Loucy (cell line): ENCODE results near the gene OR1J2.

ENCODE experiments used
- H2AFZ ChIP-seq: fragments of 200-600 bp; sonication (generic); 2 replicates; pipeline ENCODE4 v1.6.0; 2016; ENCODE audit warnings: antibody characterized with exemption, mild to moderate bottlenecking, low read length, moderate library complexity
- H3F3A ChIP-seq: fragments of 200-600 bp; 2 replicates; pipeline ENCODE4 v1.6.0; 2016; ENCODE audit warnings: antibody characterized with exemption, low read depth, mild to moderate bottlenecking
- H3K27me3 ChIP-seq: fragments of 200-600 bp; sonication (generic); 2 replicates; pipeline ENCODE4 v1.6.1; 2014; ENCODE audit warnings: low read length, mild to moderate bottlenecking; ENCODE audit not compliant: insufficient read depth, poor library complexity, severe bottlenecking
- H3K36me3 ChIP-seq: fragments of 200-600 bp; sonication (generic); 2 replicates; pipeline ENCODE4 v1.6.1; 2016; ENCODE audit warnings: low read length; ENCODE audit not compliant: insufficient read depth
- H3K4me1 ChIP-seq: fragments of 200-600 bp; sonication (generic); 2 replicates; pipeline ENCODE4 v1.5.1; 2014; ENCODE audit warnings: low read length, mild to moderate bottlenecking; ENCODE audit not compliant: insufficient read depth, poor library complexity, severe bottlenecking
- H3K4me2 ChIP-seq: fragments of 200-600 bp; sonication (generic); 2 replicates; pipeline ENCODE4 v1.6.0; 2014; ENCODE audit warnings: antibody characterized with exemption, low read length, low read depth, mild to moderate bottlenecking; ENCODE audit not compliant: poor library complexity, severe bottlenecking
- H3K4me3 ChIP-seq: fragments of 200-600 bp; sonication (generic); 2 replicates; pipeline ENCODE4 v1.5.1; 2014; ENCODE audit warnings: low read length, mild to moderate bottlenecking, mixed read lengths; ENCODE audit not compliant: poor library complexity, severe bottlenecking
- H3K79me2 ChIP-seq: fragments of 200-600 bp; sonication (generic); 2 replicates; pipeline ENCODE4 v1.6.1; 2014; ENCODE audit warnings: low read length; ENCODE audit not compliant: insufficient read depth
- H3K9ac ChIP-seq: fragments of 200-600 bp; sonication (generic); 2 replicates; pipeline ENCODE4 v1.6.0; 2014; ENCODE audit warnings: mild to moderate bottlenecking, low read depth, low read length, moderate library complexity; ENCODE audit not compliant: poor library complexity, severe bottlenecking
- H3K9me2 ChIP-seq: fragments of 200-600 bp; sonication (generic); replicated peaks from 2 replicates; pipeline ENCODE4 v1.6.1; 2016; ENCODE audit warnings: low read depth, low read length, mixed read lengths
- H3K9me3 ChIP-seq: fragments of 200-600 bp; sonication (generic); 2 replicates; pipeline ENCODE4 v1.6.1; 2014; ENCODE audit warnings: mild to moderate bottlenecking, antibody characterized with exemption, low read length, low read depth; ENCODE audit not compliant: insufficient read depth
- H4K20me1 ChIP-seq: fragments of 200-600 bp; sonication (generic); 2 replicates; pipeline ENCODE4 v1.6.0; 2014; ENCODE audit warnings: antibody characterized with exemption, low read length, mild to moderate bottlenecking; ENCODE audit not compliant: insufficient read depth, poor library complexity, severe bottlenecking
- CTCF ChIP-seq: fragments of 200-600 bp; sonication (generic); conservative IDR thresholded peaks from 2 replicates; pipeline ENCODE4 v1.5.1; 2014; ENCODE audit warnings: mild to moderate bottlenecking, antibody characterized with exemption, low read length
- EZH2phosphoT487 ChIP-seq: fragments of 200-600 bp; IDR thresholded peaks from 2 replicates; pipeline ENCODE4 v1.6.1; 2018; ENCODE audit warnings: antibody characterized with exemption, mild to moderate bottlenecking, moderate library complexity, borderline replicate concordance

The OR1J2 gene

GRCh38 chr9:122538757-122539156 lies 28.2 kb downstream of the OR1J2 start:
- Histone ChIP-seq H3F3A (no peaks in the 10 kb centered on the region), H3K27me3 (no peaks in the 10 kb centered on the region), H3K9me2 (no peaks in the 10 kb centered on the region), H3K4me2 (no peak overlapping the region), H3K4me1 (no peaks in the 10 kb centered on the region), H3K79me2 (no peaks in the 10 kb centered on the region), H2AFZ (no peak overlapping the region), H4K20me1 (no peaks in the 10 kb centered on the region), H3K9ac (no peak overlapping the region), H3K36me3 (no peaks in the 10 kb centered on the region), H3K9me3 (no peaks in the 10 kb centered on the region), H3K4me3 (no peak overlapping the region)
- TF ChIP-seq CTCF (no peak), EZH2phosphoT487 (no peak)

- no peak overlapping the region for H3K4me2 ChIP-seq
- no peak overlapping the region for H3K9ac ChIP-seq
- no peak overlapping the region for H3K4me3 ChIP-seq
- H3F3A ChIP-seq: no peaks in the 10 kb centered on the region
- no peaks in the 10 kb centered on the region for H3K9me3 ChIP-seq
- no peaks in the 10 kb centered on the region for H3K9me2 ChIP-seq
- H3K27me3 ChIP-seq: no peaks in the 10 kb centered on the region
- H3K79me2 ChIP-seq: no peaks in the 10 kb centered on the region
- no peak overlapping the region for H2AFZ ChIP-seq
- H3K36me3 ChIP-seq: no peaks in the 10 kb centered on the region
- H3K4me1 ChIP-seq: no peaks in the 10 kb centered on the region
- no peaks in the 10 kb centered on the region for H4K20me1 ChIP-seq
- TF ChIP-seq EZH2phosphoT487: no peak
- TF ChIP-seq CTCF: no peak
Measured at GRCh38 chr9:122546196-122546595, 35.6 kb downstream of the OR1J2 start.

GRCh38 chr9:122551371-122551770 lies 40.8 kb downstream of the OR1J2 start:
- Histone ChIP-seq H3K4me2 (no peak overlapping the region), H4K20me1 (no peaks in the 10 kb centered on the region), H3K79me2 (no peaks in the 10 kb centered on the region), H3K4me1 (no peaks in the 10 kb centered on the region), H3K4me3 (no peak overlapping the region), H3F3A (no peaks in the 10 kb centered on the region), H3K9me2 (no peaks in the 10 kb centered on the region), H3K9me3 (no peaks in the 10 kb centered on the region), H3K36me3 (no peaks in the 10 kb centered on the region), H3K27me3 (peaks cover 8% of the 10 kb centered on the region), H3K9ac (no peak overlapping the region), H2AFZ (no peak overlapping the region)
- TF ChIP-seq CTCF: no peak
- TF ChIP-seq EZH2phosphoT487: no peak
